GM12891 (cell line): ENCODE measurements around the gene STK17A.

Source experiments
- POLR2A ChIP-seq: IDR thresholded peaks from 2 replicates; pipeline ENCODE4 v1.6.1; 2011; ENCODE audit warnings: low read depth, low read length, control low read depth
- POLR2AphosphoS5 ChIP-seq: IDR thresholded peaks from 2 replicates; pipeline ENCODE4 v1.6.1; 2011; ENCODE audit warnings: low read depth, low read length, control low read depth

DNA sequence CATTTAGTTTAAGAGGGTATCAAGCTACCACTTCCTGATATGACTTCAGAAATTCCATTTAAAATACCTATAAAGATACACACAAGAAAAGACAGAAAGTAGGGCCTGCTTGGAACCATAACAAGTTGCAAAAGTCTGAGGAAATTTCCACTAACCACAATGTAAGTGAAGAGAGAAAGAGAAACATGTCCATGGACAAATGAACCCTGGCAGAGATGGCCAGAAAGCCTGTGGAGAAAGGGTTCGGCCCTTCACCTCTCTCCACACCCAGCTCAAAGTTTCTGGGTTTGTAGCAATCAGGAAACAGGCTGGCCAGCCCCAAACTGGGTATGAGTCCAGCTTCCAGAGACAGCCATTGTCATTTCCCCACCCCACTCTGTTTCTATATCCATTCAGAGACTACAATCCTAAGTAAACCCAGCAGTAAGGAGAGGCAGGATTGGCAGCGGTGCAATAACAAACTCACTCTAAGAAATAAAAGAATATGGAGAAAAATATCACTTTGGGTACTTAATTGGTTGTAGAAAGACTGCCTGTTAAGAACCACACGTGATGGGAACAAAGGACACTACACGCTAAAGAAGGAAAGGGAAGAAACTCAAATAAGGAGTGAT lies 71.1 kb downstream of the STK17A start:
- TF ChIP-seq POLR2A (no peak), POLR2AphosphoS5 (no peak)
